Mesothelial cell of epicardium (in vitro differentiated cells): Measurements from ENCODE around the gene ATXN1L. TPM values are rescaled to one million over a fixed set of nuclear protein-coding genes. Genes with fewer than 3 reads are reported as not detected.

Experiments
- DNase-seq, 2 experiments: peaks; one replicate each; pipeline ENCODE4 v3.0.0; 2021; ENCODE audit warnings: low spot score in 2 of 2; ENCODE audit not compliant: unreplicated experiment in 2 of 2
- H3K27ac Mint-ChIP-seq: 2 replicates; pipeline ENCODE4 v1.8.0; 2021; ENCODE audit warnings: mixed read lengths
- H3K27me3 Mint-ChIP-seq: 2 replicates; pipeline ENCODE4 v1.8.0; 2021; ENCODE audit warnings: low read depth, mixed read lengths
- H3K36me3 Mint-ChIP-seq: 2 replicates; pipeline ENCODE4 v1.8.0; 2021; ENCODE audit warnings: mixed read lengths
- H3K4me1 Mint-ChIP-seq: 2 replicates; pipeline ENCODE4 v1.8.0; 2021; ENCODE audit warnings: mixed read lengths
- H3K4me3 Mint-ChIP-seq: 2 replicates; pipeline ENCODE4 v1.8.0; 2021; ENCODE audit warnings: mild to moderate bottlenecking, moderate library complexity, mixed read lengths
- H3K9me3 Mint-ChIP-seq: 2 replicates; pipeline ENCODE4 v1.8.0; 2021; ENCODE audit warnings: mixed read lengths
- total RNA-seq: library from RNA; stranded (reverse); gene quantifications from 3 replicates; pipeline ENCODE4 v1.2.1, GENCODE V29; 2021
- TF ChIP-seq, protein P1 (sequence below): fragments of 200-600 bp; sonication (generic); IDR thresholded peaks from one replicate; pipeline ENCODE4 v1.5.0; 2021; ENCODE audit warnings: antibody characterized with exemption; ENCODE audit not compliant: unreplicated experiment

Gene ATXN1L
- total RNA-seq, 1 donor from 2014 or later: 32.5 TPM

DNA sequence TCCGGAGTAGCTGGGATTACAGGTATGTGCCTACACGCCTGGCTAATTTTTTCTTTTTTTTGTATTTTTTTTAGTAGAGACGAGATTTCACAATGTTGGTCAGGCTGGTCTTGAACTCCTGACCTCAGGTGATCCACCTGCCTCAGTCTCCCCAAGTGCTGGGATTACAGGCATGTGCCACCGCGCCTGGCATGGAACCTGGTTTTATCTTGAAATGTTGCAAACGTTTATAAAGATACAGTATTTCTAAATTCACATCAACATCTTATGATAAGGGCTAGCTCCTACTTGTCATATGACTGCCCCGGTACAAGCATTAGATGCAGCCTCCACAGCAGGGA lies 48.1 kb downstream of the ATXN1L start:
- Mint-ChIP-seq H3K27me3 (no peaks in the 10 kb centered on the region), H3K9me3 (no peaks in the 10 kb centered on the region), H3K27ac (peak overlapping the region; percentile 99), H3K36me3 (no peaks in the 10 kb centered on the region), H3K4me3 (peak overlapping the region; percentile 96), H3K4me1 (peaks cover 14% of the 10 kb centered on the region)
- TF ChIP-seq, protein P1, sequence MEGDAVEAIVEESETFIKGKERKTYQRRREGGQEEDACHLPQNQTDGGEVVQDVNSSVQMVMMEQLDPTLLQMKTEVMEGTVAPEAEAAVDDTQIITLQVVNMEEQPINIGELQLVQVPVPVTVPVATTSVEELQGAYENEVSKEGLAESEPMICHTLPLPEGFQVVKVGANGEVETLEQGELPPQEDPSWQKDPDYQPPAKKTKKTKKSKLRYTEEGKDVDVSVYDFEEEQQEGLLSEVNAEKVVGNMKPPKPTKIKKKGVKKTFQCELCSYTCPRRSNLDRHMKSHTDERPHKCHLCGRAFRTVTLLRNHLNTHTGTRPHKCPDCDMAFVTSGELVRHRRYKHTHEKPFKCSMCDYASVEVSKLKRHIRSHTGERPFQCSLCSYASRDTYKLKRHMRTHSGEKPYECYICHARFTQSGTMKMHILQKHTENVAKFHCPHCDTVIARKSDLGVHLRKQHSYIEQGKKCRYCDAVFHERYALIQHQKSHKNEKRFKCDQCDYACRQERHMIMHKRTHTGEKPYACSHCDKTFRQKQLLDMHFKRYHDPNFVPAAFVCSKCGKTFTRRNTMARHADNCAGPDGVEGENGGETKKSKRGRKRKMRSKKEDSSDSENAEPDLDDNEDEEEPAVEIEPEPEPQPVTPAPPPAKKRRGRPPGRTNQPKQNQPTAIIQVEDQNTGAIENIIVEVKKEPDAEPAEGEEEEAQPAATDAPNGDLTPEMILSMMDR: no peak
- DNase-seq: no peak

DNA sequence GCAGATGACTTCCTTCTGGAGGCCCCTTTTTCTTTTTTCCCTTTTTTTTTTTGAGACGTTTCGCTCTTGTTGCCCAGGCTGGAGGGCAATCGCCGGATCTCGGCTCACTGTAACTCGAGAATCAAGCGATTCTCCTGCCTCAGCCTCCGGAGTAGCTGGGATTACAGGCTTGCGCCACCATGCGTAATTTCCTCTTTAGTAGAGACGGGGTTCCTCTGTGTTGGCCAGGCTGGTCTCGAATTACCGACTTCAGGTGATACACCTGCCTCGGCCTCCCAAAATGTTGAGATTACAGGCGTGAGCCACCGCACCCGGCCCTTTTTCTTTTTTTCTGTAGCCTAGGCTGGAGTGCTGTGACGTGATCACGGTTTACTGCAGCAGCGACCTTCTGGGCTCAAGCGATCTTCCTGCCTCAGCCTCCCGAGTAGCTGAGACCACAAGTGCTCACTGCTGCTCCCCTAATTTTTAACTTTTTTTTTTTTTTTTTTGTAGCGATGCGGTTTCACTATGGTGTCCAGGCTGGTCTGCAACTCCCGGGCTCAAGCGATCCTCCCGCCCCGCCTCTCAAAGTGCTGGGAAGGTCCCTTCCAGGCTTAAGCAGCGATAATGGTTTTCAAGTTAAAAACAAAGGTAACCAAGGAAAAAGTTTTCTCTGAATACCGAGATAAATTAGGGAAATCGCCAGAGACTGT lies 48.6 kb downstream of the ATXN1L start:
- H3K27ac Mint-ChIP-seq: peak overlapping the region; percentile 99
- H3K36me3 Mint-ChIP-seq: no peaks in the 10 kb centered on the region
- H3K27me3 Mint-ChIP-seq: no peaks in the 10 kb centered on the region
- DNase-seq: peak in 1 of 2 experiments; percentile 53
- peak overlapping the region; percentile 96 for H3K4me3 Mint-ChIP-seq
- H3K9me3 Mint-ChIP-seq: no peaks in the 10 kb centered on the region
- TF ChIP-seq, protein P1: no peak
- H3K4me1 Mint-ChIP-seq: peaks cover 14% of the 10 kb centered on the region

DNA sequence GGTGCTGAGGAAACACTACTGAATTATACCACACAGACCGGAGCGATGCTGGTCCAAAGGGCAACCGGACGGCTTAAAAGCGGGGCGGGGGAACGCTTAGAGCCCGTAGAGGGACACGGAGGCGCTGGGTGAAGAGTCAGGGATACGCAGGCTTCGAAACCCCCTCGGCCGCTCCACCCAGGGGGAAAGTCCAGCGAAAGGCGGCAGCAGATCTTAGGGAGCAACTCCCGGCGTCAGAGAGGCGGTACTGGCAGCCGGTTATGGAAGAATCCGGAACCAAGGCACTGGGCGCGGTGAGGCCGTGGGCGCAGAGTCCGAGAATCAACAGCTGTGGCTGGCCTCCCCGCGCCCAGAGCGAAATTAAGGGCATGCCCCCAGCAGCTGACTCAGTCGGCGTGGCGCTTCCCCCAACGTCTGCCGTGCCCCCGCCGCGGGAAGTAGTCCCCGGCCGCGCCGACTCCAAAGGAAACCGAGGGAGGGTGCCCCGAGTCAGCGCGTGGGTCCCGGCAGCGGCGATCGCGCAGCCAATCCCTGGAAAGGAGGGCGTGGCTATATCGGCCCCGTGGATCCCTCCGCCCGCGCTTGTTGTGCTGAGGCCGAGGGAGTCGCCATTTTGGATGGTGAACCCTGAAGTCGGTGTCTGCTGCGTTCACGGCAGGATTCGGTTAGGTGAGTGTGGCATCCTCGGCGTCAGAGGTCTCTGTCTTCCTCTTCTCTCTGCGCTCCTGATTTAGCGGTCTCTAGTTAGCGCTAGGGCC lies 49.3 kb downstream of the ATXN1L start, which contains the start of gene IST1:
Gene IST1, plus strand, starts transcription at position 611 of the 758 bp plus-strand sequence. CDS start 20,110 bp downstream, outside the sequence.
- Mint-ChIP-seq H3K9me3 (no peaks in the 10 kb centered on the region), H3K4me1 (peaks cover 15% of the 10 kb centered on the region), H3K4me3 (peak within 1 kb of the TSS; percentile 96), H3K27me3 (no peaks in the 10 kb centered on the region), H3K27ac (peak within 1 kb of the TSS; percentile 99), H3K36me3 (peaks cover under 1% of the 10 kb centered on the region)
- TF ChIP-seq, protein P1: no peak
- DNase-seq: peak; percentile 94 to 96

DNA sequence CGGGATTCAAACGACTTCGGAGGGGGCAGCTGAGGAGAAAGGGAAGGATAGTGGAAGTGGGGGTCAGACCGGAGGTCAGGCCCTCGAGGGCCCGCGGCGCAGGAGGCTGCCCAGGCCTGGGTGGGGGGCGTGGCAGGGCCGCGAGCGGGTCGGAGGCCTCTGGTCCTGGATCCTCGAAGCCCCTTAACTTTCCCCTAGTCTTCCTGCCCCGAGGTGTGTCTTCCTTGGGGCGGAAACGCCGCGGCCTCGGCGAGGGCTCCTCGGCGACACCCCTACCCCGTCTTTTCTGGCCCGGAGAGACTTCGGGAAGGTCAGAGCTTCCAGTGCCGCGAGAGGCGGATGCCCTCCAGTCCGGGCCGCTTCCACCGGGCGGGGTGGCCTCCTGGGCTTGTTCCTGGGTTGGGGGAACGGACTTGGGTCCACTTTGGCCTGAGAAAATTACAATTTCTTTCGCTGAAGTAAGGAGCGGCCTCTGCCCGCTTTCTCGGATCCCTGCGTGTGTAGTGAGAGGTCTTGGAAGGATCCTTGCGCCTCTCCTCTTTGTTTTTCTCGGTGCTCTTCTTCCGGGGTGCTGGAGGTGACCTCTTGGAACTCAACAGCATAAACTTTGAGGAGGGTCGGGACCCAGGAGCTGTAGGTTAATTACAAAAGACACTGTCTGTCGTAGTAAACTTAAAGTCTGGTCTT lies 50.0 kb downstream of the ATXN1L start:
- Mint-ChIP-seq H3K4me1 (peaks cover 18% of the 10 kb centered on the region), H3K4me3 (peak overlapping the region; percentile 96)

GRCh38 chr16:71896764-71897368 lies 51.1 kb downstream of the ATXN1L start:
- Mint-ChIP-seq H3K9me3 (no peaks in the 10 kb centered on the region), H3K27me3 (no peaks in the 10 kb centered on the region), H3K4me1 (peaks cover 15% of the 10 kb centered on the region), H3K36me3 (peaks cover 5% of the 10 kb centered on the region), H3K27ac (peak overlapping the region; percentile 89), H3K4me3 (peak overlapping the region; percentile 96)
- TF ChIP-seq, protein P1: no peak
- DNase-seq: no peak

More for the DNA sequence above, 50.0 kb downstream of the ATXN1L start:
- H3K9me3 Mint-ChIP-seq: no peaks in the 10 kb centered on the region
- DNase-seq: no peak
- H3K27me3 Mint-ChIP-seq: no peaks in the 10 kb centered on the region
- H3K36me3 Mint-ChIP-seq: peaks cover 3% of the 10 kb centered on the region
- peak overlapping the region; percentile 99 for H3K27ac Mint-ChIP-seq
- TF ChIP-seq, protein P1: no peak
